T-cell (primary cell): ENCODE measurements around the gene KRTAP10-8. TPM values are rescaled to one million over a fixed set of nuclear protein-coding genes. Genes with fewer than 3 reads are reported as not detected.
A peak's percentile ranks its signal among the peaks of the same experiment; 100 is the strongest.
"Not testable (repeated sequence)": the region's sequence is repeated elsewhere in the genome, so short reads cannot be mapped to it uniquely, and the experiment has no call there.

ENCODE experiments used
- ATAC-seq, 4 experiments: fragments of 200-7000 bp in 3 of 4; fragments of 150-1000 bp in 1 of 4; cut with Tn5 transposase; replicated peaks in 1 of 4; 1 replicate in 3 of 4; 2 replicates in 1 of 4; pipeline ENCODE4 v1.10.0; 2021; ENCODE audit warnings: moderate library complexity in 3 of 4, mild to moderate bottlenecking in 2 of 4, moderate number of reproducible peaks in 1 of 4
- CTCF ChIA-PET, 2 donors: fragments of 300-600 bp; sonication (Branson Sonifier 250); formaldehyde crosslinking; loops; one replicate each; lab custom pipeline; 2022; ENCODE audit warnings: antibody characterized with exemption in 2 of 2; lab: Charles Lee
- POLR2A ChIA-PET, 2 donors: fragments of 300-600 bp; sonication (Branson Sonifier 250); formaldehyde crosslinking; loops; one replicate each; lab custom pipeline; 2022; ENCODE audit warnings: antibody characterized with exemption in 2 of 2; lab: Charles Lee
- DNase-seq, 35 experiments: peaks; one replicate each; pipeline versions ENCODE4 v3.0.0 to v3.0.0-alpha.2; 2013 to 2023
- H3K27ac ChIP-seq: one replicate; pipeline ENCODE4 v1.5.1; 2013; ENCODE audit warnings: low read length
- H3K27me3 ChIP-seq, 2 experiments: replicated peaks in 1 of 2; 1 replicate in 1 of 2; 2 replicates in 1 of 2; pipeline versions ENCODE4 v1.6.1 to v1.7.0; 2013; ENCODE audit warnings: low read length in 1 of 2, mixed read lengths in 1 of 2; ENCODE audit not compliant: control insufficient read depth in 2 of 2, insufficient read depth in 2 of 2; ENCODE audit errors: extremely low read depth in 1 of 2
- H3K36me3 ChIP-seq, 2 donors: 1 replicate in 1 of 2; 2 replicates in 1 of 2; pipeline versions ENCODE4 v1.6.1 to v1.7.0; 2013; ENCODE audit warnings: low read length in 1 of 2; ENCODE audit not compliant: control insufficient read depth in 2 of 2, insufficient read depth in 1 of 2; ENCODE audit errors: extremely low read depth in 1 of 2
- H3K4me1 ChIP-seq, 2 experiments: 1 replicate in 1 of 2; 2 replicates in 1 of 2; pipeline versions ENCODE4 v1.6.1 to v1.7.0; 2013; ENCODE audit warnings: low read length in 2 of 2, mixed read lengths in 1 of 2; ENCODE audit not compliant: insufficient read depth in 2 of 2, control insufficient read depth in 1 of 2; ENCODE audit errors: extremely low read depth in 1 of 2
- H3K4me3 ChIP-seq, 2 donors: 1 replicate in 1 of 2; 2 replicates in 1 of 2; pipeline versions ENCODE4 v1.5.1 to v1.7.0; 2013; ENCODE audit warnings: mild to moderate bottlenecking in 2 of 2, low read length in 1 of 2, moderate library complexity in 1 of 2; ENCODE audit not compliant: control insufficient read depth in 1 of 2; ENCODE audit errors: extremely low read depth in 1 of 2
- H3K9me3 ChIP-seq: 2 replicates; pipeline ENCODE4 v1.7.0; 2013
- H3K27ac Mint-ChIP-seq, 2 donors: one replicate each; pipeline ENCODE4 v1.8.0; 2020 to 2021; ENCODE audit warnings: mild to moderate bottlenecking in 2 of 2, mixed read lengths in 2 of 2
- H3K27me3 Mint-ChIP-seq, 2 donors: one replicate each; pipeline ENCODE4 v1.8.0; 2021 to 2022; ENCODE audit warnings: mixed read lengths in 2 of 2
- H3K36me3 Mint-ChIP-seq: one replicate; pipeline ENCODE4 v1.8.0; 2021; ENCODE audit warnings: mixed read lengths
- H3K4me1 Mint-ChIP-seq, 3 donors: one replicate each; pipeline ENCODE4 v1.8.0; 2020 to 2022; ENCODE audit warnings: mixed read lengths in 3 of 3, mild to moderate bottlenecking in 1 of 3
- H3K4me3 Mint-ChIP-seq, 3 donors: one replicate each; pipeline ENCODE4 v1.8.0; 2020 to 2022; ENCODE audit warnings: mild to moderate bottlenecking in 3 of 3, mixed read lengths in 3 of 3, moderate library complexity in 3 of 3
- H3K9me3 Mint-ChIP-seq, 3 donors: one replicate each; pipeline ENCODE4 v1.8.0; 2020 to 2022; ENCODE audit warnings: mixed read lengths in 3 of 3
- WGBS: methylation state at CpG from one replicate; pipeline ENCODE4 v1.1.5; 2013; ENCODE audit warnings: missing lambda C conversion rate; ENCODE audit not compliant: insufficient coverage; 5-methylcytosine and 5-hydroxymethylcytosine counted together
- total RNA-seq, 35 experiments: library from RNA in 6 of 35; stranded (reverse) in 6 of 35; fragments of 120-200 nt in 1 of 35; gene quantifications; one replicate each; pipeline versions ENCODE4 v1.2.1 to v1.2.4 and lab custom pipeline; 2013 to 2026

The KRTAP10-8 gene
- total RNA-seq, 5 donors from 2014 or later (not counting 1 experiment from before 2014, with no cell fraction given): not detected

- WGBS: 79% methylated on average over 6 of the region's 21 CpGs
- Mint-ChIP-seq H3K27me3 (peaks cover 0 to 11% of the 10 kb centered on the region in 2 donors), H3K27ac (peak within 1 kb of the TSS in 1 of 2 donors; percentile 42), H3K4me1 (no peaks in the 10 kb centered on the region), H3K9me3 (peaks cover 11 to 32% (median 17%) of the 10 kb centered on the region in 3 donors), H3K36me3 (peaks cover 6% of the 10 kb centered on the region), H3K4me3 (no peak within 1 kb of the TSS)
- no peaks in the 10 kb centered on the region for H3K9me3 ChIP-seq
- no peak within 1 kb of the TSS for H3K4me3 ChIP-seq
- no peaks in the 10 kb centered on the region for H3K36me3 ChIP-seq
- H3K27ac ChIP-seq: no peak within 1 kb of the TSS
- ChIA-PET POLR2A (no interaction called here), CTCF (no interaction called here)
- DNase-seq (no peak), ATAC-seq (no peak)
- H3K27me3 ChIP-seq: peaks cover 0 to 17% of the 10 kb centered on the region in 2 experiments
- no peaks in the 10 kb centered on the region for H3K4me1 ChIP-seq
These were observed 25.4 kb downstream of the KRTAP10-8 start, which contains the start of gene KRTAP10-10 for GRCh38 chr21:44637018-44637850. Gene KRTAP10-10, plus strand, starts transcription at chr21:44637356. Its CDS starts 62 bp downstream, at chr21:44637418.

- H3K36me3 Mint-ChIP-seq, ATAC-seq, H3K4me1 Mint-ChIP-seq, H3K27ac ChIP-seq, CTCF ChIA-PET, POLR2A ChIA-PET, H3K36me3 ChIP-seq, H3K9me3 ChIP-seq, H3K4me3 Mint-ChIP-seq, H3K4me3 ChIP-seq, H3K4me1 ChIP-seq, DNase-seq: not testable (repeated sequence)
- H3K9me3 Mint-ChIP-seq: peaks cover 12 to 31% (median 18%) of the 10 kb centered on the region in 3 donors
- peaks cover 0 to 17% of the 10 kb centered on the region in 2 experiments for H3K27me3 ChIP-seq
- peak overlapping the region in 1 of 2 donors; percentile 42 for H3K27ac Mint-ChIP-seq
- WGBS: 75% methylated on average over 3 of the region's 12 CpGs
- peaks cover 0 to 11% of the 10 kb centered on the region in 2 donors for H3K27me3 Mint-ChIP-seq
These were observed 26.0 kb downstream of the KRTAP10-8 start for GRCh38 chr21:44637851-44638348.

GRCh38 chr21:44638506-44639330 is 26.8 kb downstream of the KRTAP10-8 start:
- DNase-seq, POLR2A ChIA-PET, H3K36me3 ChIP-seq, H3K9me3 ChIP-seq, H3K4me1 Mint-ChIP-seq, H3K4me3 Mint-ChIP-seq, H3K36me3 Mint-ChIP-seq, H3K4me3 ChIP-seq, H3K27ac Mint-ChIP-seq, CTCF ChIA-PET, ATAC-seq, H3K27ac ChIP-seq, H3K4me1 ChIP-seq: not testable (repeated sequence)
- WGBS: 92% methylated on average over 12 of the region's 21 CpGs
- peaks cover 20 to 31% (median 21%) of the 10 kb centered on the region in 3 donors for H3K9me3 Mint-ChIP-seq
- H3K27me3 ChIP-seq: peaks cover 0 to 17% of the 10 kb centered on the region in 2 experiments
- peaks cover 0 to 11% of the 10 kb centered on the region in 2 donors for H3K27me3 Mint-ChIP-seq

GRCh38 chr21:44639331-44639655 is 27.4 kb downstream of the KRTAP10-8 start:
- Histone ChIP-seq H3K4me3 (no peak overlapping the region), H3K27me3 (peaks cover 0 to 17% of the 10 kb centered on the region in 2 experiments), H3K27ac (no peak overlapping the region), H3K4me1 (no peaks in the 10 kb centered on the region), H3K9me3 (no peaks in the 10 kb centered on the region), H3K36me3 (no peaks in the 10 kb centered on the region)
- Mint-ChIP-seq H3K4me3 (no peak overlapping the region), H3K27me3 (peaks cover 0 to 11% of the 10 kb centered on the region in 2 donors), H3K36me3 (peaks cover 3% of the 10 kb centered on the region), H3K4me1 (no peaks in the 10 kb centered on the region), H3K9me3 (peaks cover 26 to 34% (median 27%) of the 10 kb centered on the region in 3 donors), H3K27ac (no peak overlapping the region)
- DNase-seq: no peak
- ChIA-PET POLR2A (interaction anchor here in 1 of 2 donors (0.6 kb wide), 1 partner anchor 121 kb away, joined by 3 read pairs; no protein-coding TSS in a partner anchor), CTCF (no interaction called here)
- no peak for ATAC-seq
- 92% methylated on average over 12 of the region's 12 CpGs for WGBS

GRCh38 chr21:44640761-44641160 is 28.9 kb downstream of the KRTAP10-8 start:
- no peak overlapping the region for H3K27ac ChIP-seq
- peaks cover 0 to 11% of the 10 kb centered on the region in 2 donors for H3K27me3 Mint-ChIP-seq
- 91% methylated on average over 3 of the region's 5 CpGs for WGBS
- no peaks in the 10 kb centered on the region for H3K4me1 ChIP-seq
- DNase-seq: no peak
- H3K4me1 Mint-ChIP-seq: no peaks in the 10 kb centered on the region
- no peak overlapping the region for H3K4me3 ChIP-seq
- H3K9me3 ChIP-seq: no peaks in the 10 kb centered on the region
- no peak overlapping the region for H3K4me3 Mint-ChIP-seq
- H3K27me3 ChIP-seq: peaks cover 0 to 17% of the 10 kb centered on the region in 2 experiments
- no peak overlapping the region for H3K27ac Mint-ChIP-seq
- no peak for ATAC-seq
- peaks cover 8% of the 10 kb centered on the region for H3K36me3 Mint-ChIP-seq
- peaks cover 27 to 43% (median 35%) of the 10 kb centered on the region in 3 donors for H3K9me3 Mint-ChIP-seq
- ChIA-PET POLR2A (no interaction called here), CTCF (no interaction called here)
- H3K36me3 ChIP-seq: no peaks in the 10 kb centered on the region

- peaks cover 0 to 7% (median 5%) of the 10 kb centered on the region in 3 donors for H3K4me1 Mint-ChIP-seq
- ChIA-PET CTCF (interaction anchor here in 1 of 2 donors (1.2 kb wide), 1 partner anchor 13 kb away, joined by 3 read pairs; no protein-coding TSS in a partner anchor), POLR2A (no interaction called here)
- WGBS: 81% methylated on average over 5 of the region's 14 CpGs
- Histone ChIP-seq H3K9me3 (no peaks in the 10 kb centered on the region), H3K4me3 (peak overlapping the region in 1 of 2 donors; percentile 3), H3K27ac (no peak overlapping the region), H3K27me3 (peaks cover 0 to 17% of the 10 kb centered on the region in 2 experiments), H3K4me1 (no peaks in the 10 kb centered on the region), H3K36me3 (no peaks in the 10 kb centered on the region)
- no peak for DNase-seq
- no peak for ATAC-seq
- H3K27me3 Mint-ChIP-seq: peaks cover 0 to 11% of the 10 kb centered on the region in 2 donors
- H3K36me3 Mint-ChIP-seq: peaks cover 8% of the 10 kb centered on the region
- no peak overlapping the region for H3K27ac Mint-ChIP-seq
- H3K9me3 Mint-ChIP-seq: peaks cover 27 to 43% (median 35%) of the 10 kb centered on the region in 3 donors
- no peak overlapping the region for H3K4me3 Mint-ChIP-seq
These were observed 31.9 kb downstream of the KRTAP10-8 start for GRCh38 chr21:44643741-44644310.
